K562 (cell line): ENCODE measurements around the gene CHAT. TPM values are rescaled to one million over a fixed set of nuclear protein-coding genes. Genes with fewer than 3 reads are reported as not detected.

Experiments
- CTBP1 ChIP-seq: fragments of 450-650 bp; IDR thresholded peaks from 2 replicates; pipeline ENCODE4 v1.6.1; 2016; ENCODE audit warnings: borderline replicate concordance
- POLR2A ChIP-seq: fragments of 450-650 bp; conservative IDR thresholded peaks from 2 replicates; pipeline ENCODE4 v1.6.1; 2016
- POLR3A ChIP-seq: IDR thresholded peaks from 2 replicates; pipeline ENCODE4 v1.6.1; 2011; ENCODE audit warnings: borderline replicate concordance, mild to moderate bottlenecking, moderate library complexity; ENCODE audit not compliant: insufficient read length, insufficient read depth; ENCODE audit errors: extremely low read depth
- STAT5B ChIP-seq: fragments of 250-450 bp; sonication (Bioruptor Pico); IDR thresholded peaks from 2 replicates; pipeline ENCODE4 v1.8.0; 2021; ENCODE audit warnings: mild to moderate bottlenecking, inconsistent platforms
- THRAP3 ChIP-seq: fragments of 450-650 bp; IDR thresholded peaks from 2 replicates; pipeline ENCODE4 v1.6.1; 2016; ENCODE audit warnings: mild to moderate bottlenecking, inconsistent platforms, borderline replicate concordance
- ZEB2 ChIP-seq: fragments of 450-650 bp; IDR thresholded peaks from 2 replicates; pipeline ENCODE4 v1.6.1; 2016
- ZNF696 ChIP-seq: fragments of 250-450 bp; sonication (Bioruptor Pico); conservative IDR thresholded peaks from 2 replicates; pipeline ENCODE4 v1.4.0; 2020; ENCODE audit warnings: mild to moderate bottlenecking, moderate library complexity
- ZSCAN32 ChIP-seq: fragments of 450-650 bp; formaldehyde crosslinking; IDR thresholded peaks from 2 replicates; pipeline ENCODE4 v1.4.0; 2020; ENCODE audit warnings: mild to moderate bottlenecking, moderate library complexity
- polyA plus RNA-seq, 8 experiments: library from polyadenylated mRNA; depleted of rRNA in 4 of 8; stranded (reverse) in 5 of 8; unstranded in 3 of 8; fragments of >200 nt; fragmentation: Nextera tagmentation in 2 of 8; fragmentation: Illumina TruSeq in 1 of 8; extraction: Ambion mirVana in 2 of 8; extraction: Trizol in 1 of 8; gene quantifications; 2 replicates each; pipeline versions ENCODE4 v1.2.1 to v1.2.3, GENCODE V29; 2011 to 2014; ENCODE audit warnings: inconsistent platforms in 1 of 8, missing spikeins in 1 of 8
- total RNA-seq, 7 experiments: library from RNA; depleted of rRNA in 6 of 7; stranded (reverse); fragments of >200 nt in 6 of 7; fragmentation: Illumina TruSeq in 2 of 7; extraction: Trizol in 2 of 7; gene quantifications; 2 replicates each; pipeline versions ENCODE4 v1.2.1 to v1.2.3, GENCODE V29; 2011 to 2021; ENCODE audit warnings: low replicate concordance in 1 of 7
- TF ChIP-seq, protein P1 (sequence below), 2 experiments: fragments of 450-650 bp in 1 of 2; sonication (generic) in 1 of 2; formaldehyde crosslinking in 1 of 2; IDR thresholded peaks in 1 of 2; conservative IDR thresholded peaks in 1 of 2; 2 replicates each; pipeline versions ENCODE4 v1.6.1 to v1.8.1; 2016 to 2023; ENCODE audit warnings: mild to moderate bottlenecking in 2 of 2, moderate library complexity in 2 of 2, inconsistent platforms in 1 of 2, missing genetic modification reagents in 1 of 2
- TF ChIP-seq, protein P2 (sequence below): fragments of 450-650 bp; IDR thresholded peaks from 2 replicates; pipeline ENCODE4 v1.6.1; 2016; ENCODE audit warnings: low read depth, mild to moderate bottlenecking, moderate library complexity
- TF ChIP-seq, protein P3 (sequence below), 3 experiments: fragments of 200-800 bp in 1 of 3; sonication (Bioruptor generic) in 1 of 3; sonication (generic) in 1 of 3; formaldehyde crosslinking in 1 of 3; IDR thresholded peaks; 2 replicates each; pipeline versions ENCODE4 v1.6.1 to v1.8.0; 2016 to 2022; ENCODE audit warnings: mild to moderate bottlenecking in 2 of 3, missing compliant biosample characterization in 2 of 3, missing genetic modification characterization in 2 of 3, missing genetic modification reagents in 1 of 3

Gene CHAT
- total and polyA plus RNA-seq, 9 of the 15 experiments (the other 6 are each of a cell fraction or from before 2014, with no cell fraction given), result not detected

DNA sequence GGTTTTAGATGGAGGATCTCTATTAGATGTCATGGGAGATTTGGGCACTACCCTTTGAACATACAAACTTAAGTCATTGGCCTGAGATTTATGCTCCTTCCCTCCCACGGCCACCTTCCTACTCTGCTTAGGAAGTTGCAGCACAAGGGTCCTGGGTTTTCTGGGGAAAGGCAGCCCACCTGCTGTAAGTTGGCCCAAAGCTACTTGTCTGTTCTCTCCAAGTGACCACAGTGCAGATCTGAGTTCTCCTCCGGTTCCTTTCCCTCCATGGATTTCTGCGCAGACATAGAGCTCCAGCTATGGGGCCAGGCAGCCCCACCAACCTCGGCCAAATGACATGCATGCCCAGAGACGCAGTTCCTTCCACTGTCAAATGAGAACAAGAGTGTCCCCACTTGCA, 52.8 kb downstream of the CHAT start (continued):
- TF ChIP-seq POLR3A (no peak), STAT5B (CRISPR knock-in tag) (no peak), CTBP1 (no peak), THRAP3 (no peak), ZNF696 (no peak), ZSCAN32 (CRISPR knock-in tag) (no peak), POLR2A (no peak), ZEB2 (no peak)
- TF ChIP-seq, protein P1, sequence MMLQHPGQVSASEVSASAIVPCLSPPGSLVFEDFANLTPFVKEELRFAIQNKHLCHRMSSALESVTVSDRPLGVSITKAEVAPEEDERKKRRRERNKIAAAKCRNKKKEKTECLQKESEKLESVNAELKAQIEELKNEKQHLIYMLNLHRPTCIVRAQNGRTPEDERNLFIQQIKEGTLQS (IDR thresholded peaks at IDR 0.05), result no peak
- TF ChIP-seq, protein P1 (CRISPR knock-in tag; conservative IDR thresholded peaks at IDR 0.05), result no peak
- TF ChIP-seq, protein P2, sequence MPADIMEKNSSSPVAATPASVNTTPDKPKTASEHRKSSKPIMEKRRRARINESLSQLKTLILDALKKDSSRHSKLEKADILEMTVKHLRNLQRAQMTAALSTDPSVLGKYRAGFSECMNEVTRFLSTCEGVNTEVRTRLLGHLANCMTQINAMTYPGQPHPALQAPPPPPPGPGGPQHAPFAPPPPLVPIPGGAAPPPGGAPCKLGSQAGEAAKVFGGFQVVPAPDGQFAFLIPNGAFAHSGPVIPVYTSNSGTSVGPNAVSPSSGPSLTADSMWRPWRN, result no peak
- TF ChIP-seq, protein P3, sequence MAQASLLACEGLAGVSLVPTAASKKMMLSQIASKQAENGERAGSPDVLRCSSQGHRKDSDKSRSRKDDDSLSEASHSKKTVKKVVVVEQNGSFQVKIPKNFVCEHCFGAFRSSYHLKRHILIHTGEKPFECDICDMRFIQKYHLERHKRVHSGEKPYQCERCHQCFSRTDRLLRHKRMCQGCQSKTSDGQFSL (CRISPR knock-in tag; IDR thresholded peaks at IDR 0.05), result no peak
- TF ChIP-seq, protein P3 (tag; IDR thresholded peaks at IDR 0.05), result no peak
- TF ChIP-seq, all 486 proteins: peak for 0
